AG08396 (cell line): ENCODE results near the gene TCTA.

Source experiments
- DNase-seq: peaks from one replicate; pipeline ENCODE4 v3.0.0; 2012; ENCODE audit warnings: low spot score, mixed read lengths

TCTA gene

DNA sequence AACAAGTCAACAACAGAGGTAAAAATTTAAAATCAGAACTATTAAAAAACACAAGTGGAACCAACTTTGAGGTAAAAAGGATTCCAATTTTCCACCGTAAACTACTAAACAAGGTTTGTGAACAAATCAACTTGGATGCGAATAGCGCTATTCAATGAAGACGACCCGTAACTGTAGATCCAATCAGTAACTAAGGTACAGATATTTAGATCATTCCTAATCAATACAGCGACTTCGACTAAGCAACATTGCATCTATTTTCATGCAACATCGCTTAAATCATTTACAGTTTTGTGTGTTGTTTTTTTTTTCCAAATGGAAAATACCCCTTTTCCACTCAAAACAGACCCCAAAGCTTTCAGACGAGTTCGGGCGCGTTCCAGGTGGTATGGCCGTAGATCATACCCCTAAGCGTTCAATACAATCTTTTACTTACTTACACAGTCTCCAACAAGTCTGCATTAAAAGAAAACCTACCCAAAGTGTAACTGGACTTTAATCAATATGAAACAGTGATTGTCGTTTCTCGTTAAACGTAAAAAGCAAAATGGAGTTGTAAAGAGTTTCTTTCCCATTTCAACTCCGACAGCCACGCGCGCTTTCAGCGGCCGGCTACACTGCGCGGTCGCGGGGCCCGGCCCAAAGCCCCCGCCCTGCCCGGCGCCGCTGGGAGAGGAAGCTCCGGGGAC is 1.2 kb upstream of the TCTA start:
- DNase-seq: no peak

GRCh38 chr3:49411535-49411967 is 672 bp upstream of the TCTA start:
- peak; percentile 36 for DNase-seq

DNA sequence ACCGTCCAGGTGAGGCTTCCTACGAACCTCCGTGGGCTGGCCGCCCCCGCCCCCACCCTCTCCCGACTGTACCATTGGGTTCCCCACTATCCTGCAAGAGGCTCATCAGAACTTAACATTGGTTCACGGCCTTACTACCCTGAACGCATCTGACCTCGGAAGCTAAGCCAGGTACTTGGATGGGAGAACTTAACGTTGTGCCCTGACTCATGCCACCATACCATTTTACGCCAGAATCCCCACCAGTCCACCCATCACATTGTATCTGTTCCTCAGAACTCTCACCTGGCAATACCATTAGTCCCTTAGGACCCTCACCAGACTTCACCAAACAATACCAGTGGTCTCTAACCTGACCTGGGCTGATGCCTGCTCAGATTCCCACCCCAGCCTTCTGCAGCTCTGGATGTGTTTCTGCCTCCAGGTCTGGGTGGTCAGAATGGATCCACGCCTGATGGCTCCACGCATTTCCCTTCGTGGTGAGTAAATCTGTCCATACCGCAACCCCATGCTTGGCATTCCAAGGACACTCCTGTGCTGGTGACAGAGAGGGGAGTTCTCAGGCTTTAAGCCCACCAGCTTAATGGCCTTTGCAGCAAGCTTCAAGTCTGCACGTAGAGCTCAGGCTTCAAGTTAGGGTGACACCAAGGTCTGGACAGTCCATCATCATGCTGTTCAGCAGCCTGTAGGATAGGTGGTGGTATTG is 562 bp downstream of the TCTA start:
- DNase-seq: no peak

DNA sequence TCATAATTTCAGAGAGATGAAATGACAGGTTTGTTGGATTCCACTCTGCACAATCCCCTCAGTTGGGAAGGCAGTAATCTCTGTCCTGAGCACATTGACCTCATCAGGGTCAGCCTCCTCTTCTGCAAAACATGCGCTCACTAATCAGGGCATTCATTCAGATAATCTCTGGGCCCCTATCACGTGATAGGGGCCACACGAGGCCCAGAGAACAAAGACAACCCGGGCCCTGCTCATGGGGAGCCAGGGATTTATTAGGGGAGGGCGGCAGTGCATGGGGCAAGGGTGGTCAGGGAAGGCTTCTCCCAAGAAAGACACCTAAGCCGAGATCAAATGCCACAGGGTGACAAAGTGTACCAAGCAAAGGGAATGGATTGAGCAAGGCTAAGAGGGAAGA is 1.1 kb downstream of the TCTA start:
- no peak for DNase-seq

DNA sequence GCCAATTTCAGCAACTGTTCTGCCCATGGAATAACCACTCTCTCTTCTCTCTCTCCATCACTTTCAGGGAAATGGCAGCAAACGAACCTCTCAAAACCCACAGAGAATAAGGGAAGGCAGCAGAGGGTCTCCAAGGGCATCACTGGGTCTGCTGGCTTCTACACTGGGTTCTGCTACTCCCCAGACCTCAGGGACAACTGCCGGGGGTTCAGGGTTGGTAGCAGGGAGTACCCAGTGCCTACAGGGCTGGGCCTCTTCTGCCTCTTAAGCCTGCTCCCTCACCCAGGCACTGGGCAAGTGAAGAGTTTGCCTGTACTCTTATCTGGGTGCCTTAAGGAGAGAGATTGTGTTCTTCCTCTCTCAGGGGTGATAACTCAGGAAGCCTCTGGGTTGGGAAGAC is 2.5 kb downstream of the TCTA start:
- DNase-seq: no peak

DNA sequence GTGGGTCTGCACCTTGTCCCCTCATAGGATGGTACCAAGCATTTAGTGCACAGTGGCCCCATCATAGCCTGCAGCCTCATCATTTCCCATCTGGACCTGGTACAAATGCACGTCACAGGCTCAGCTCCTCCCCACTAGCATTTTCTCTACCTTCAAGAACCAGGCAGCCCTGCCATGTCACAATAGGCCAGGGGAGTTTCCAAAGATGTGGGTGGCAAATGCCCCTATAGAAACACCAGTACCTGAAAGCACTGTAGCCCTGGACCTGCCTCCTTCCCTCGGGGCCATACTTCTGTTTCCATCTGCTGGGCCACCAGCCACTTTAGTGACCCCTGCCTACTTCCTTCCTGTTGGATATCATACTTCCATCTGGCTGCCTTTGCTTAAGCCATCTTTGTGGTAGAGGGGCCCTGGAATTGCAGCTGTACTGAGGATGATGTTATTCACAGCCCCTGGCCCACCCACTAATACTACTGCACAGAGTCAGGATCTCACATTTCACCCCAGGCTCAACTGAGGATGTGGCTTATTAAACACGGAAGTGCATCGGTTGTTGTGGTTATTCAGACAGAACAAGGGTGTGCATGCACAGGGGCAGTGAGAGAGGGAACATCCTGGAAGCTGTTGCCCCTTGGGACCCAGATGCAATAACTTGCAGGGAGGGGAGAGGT is 3.8 kb downstream of the TCTA start:
- no peak for DNase-seq

GRCh38 chr3:49416867-49417266 is 4.6 kb downstream of the TCTA start:
- no peak for DNase-seq

DNA sequence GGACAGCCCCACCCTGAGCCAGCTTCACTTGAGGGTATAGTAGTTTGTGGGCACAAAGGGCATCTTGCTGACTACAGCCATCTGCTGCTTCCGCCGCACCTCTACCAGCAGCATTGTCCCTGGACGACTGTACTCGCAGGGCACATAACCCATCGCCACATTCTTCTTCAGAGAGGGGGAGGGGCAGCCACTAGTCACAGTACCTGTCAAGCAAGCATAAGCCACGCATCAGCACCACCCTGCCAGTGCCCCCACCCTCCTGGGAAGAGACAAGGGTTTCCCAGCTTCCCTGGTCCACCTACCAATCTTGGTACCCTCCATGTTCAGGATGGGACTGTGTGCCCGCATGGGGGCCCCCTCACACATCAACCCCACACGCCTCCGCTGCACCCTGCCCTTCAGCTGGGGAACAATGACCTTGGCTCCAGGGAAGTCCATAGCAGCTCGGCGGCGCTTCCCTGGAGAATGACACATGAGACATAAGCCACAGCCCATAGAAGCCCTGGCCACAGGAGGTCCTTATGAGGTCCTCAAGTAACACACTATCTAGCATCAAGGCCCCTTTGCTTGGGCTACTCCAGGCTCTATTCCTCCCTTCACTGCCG is 5.4 kb downstream of the TCTA start:
- no peak for DNase-seq

DNA sequence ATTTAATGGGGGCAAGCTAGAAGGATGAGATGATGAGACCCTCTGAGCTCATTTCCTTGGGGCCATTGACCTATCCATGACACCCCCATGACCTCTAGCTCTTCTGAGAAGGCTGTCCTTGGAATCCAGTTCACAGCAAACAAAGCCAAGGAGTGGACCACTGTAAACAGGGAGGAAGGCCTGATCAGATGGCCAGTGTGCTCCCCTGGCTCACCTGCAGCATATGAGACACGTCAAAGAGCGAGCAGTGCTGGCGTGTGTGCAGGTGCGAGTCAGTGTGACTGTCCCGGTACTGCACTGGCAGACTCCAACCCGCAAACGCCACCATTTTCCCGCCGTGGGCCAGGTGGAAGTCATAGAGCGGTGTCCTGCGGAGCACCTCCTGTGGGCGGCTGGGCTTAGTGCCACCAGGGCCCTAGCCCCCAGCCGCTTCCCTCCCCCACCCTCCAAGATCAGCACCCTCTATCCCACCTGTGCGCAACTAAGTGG is 9.7 kb downstream of the TCTA start:
- DNase-seq: no peak

GRCh38 chr3:49422379-49423248 is 10.4 kb downstream of the TCTA start, which contains the start of gene AMT:
TSS of gene AMT (minus strand) at chr3:49422473. CDS start at chr3:49422450, 23 bp downstream.
- DNase-seq: peak; percentile 26

GRCh38 chr3:49424816-49425215 is 12.6 kb downstream of the TCTA start:
- no peak for DNase-seq

DNA sequence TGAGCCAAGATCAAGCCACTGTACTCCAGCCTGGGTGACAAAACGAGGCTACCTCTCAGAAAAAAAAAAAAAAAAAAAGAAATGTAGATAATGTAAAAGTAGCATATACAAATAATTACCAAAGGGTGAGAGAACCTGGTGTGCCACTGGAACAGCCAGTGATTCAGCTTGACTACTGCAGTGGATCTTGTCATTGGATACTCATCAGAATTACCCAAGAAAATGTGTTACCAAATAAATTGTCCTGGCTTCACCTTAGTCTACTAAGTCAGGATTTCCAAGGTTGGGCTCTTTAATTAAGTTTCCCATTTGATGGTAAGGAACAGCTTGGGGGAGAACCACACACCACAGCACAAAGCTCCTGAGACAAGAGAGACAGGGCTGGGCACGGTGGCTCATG is 15.4 kb downstream of the TCTA start:
- DNase-seq: peak; percentile 0

GRCh38 chr3:49428752-49429080 is 16.5 kb downstream of the TCTA start:
- DNase-seq: no peak

GRCh38 chr3:49434731-49435130 is 22.5 kb downstream of the TCTA start:
- no peak for DNase-seq

- DNase-seq: no peak
These were observed 33.2 kb downstream of the TCTA start for GRCh38 chr3:49445391-49445790.

DNA sequence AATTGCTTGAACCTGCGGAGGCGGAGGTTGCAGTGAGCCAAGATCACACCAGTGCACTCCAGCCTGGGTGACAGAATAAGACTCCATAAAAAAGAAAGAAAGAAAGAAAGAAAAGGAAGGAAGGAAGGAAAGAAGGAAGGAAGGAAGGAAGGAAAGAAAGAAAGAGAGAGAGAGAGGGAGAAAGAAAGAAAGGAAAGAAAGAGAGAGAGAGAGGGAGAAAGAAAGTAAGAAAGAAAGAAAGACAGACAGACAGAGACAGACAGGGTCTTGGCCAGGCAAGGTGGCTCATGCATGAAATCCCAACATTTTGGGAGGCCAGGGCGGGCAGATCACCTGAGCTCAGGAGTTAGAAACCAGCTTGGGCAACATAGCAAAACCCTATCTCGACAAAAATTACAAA is 41.4 kb downstream of the TCTA start:
- no peak for DNase-seq

GRCh38 chr3:49454458-49454857 is 42.2 kb downstream of the TCTA start:
- no peak for DNase-seq

- DNase-seq: peak; percentile 3
These were observed 42.9 kb downstream of the TCTA start for GRCh38 chr3:49454898-49455681.

DNA sequence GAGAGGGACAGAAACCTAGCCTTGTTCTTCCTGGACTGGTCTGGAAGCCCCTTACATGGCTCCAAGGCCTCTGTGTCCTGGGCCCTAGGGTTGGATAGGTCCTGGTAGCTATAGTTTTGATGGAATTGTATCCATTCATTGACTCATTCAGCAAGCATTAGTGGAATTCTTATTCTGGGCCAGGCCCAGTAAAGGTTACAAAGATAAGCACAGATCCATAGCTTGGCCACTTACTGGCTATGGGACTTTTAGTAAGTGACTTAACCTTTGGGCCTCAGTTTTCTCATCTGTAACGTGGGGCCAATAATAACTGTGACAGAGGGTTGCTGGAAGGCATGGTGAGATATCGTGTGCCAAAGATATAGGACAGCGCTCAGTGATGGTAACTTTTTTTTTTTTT is 44.2 kb downstream of the TCTA start:
- DNase-seq: peak; percentile 26

- no peak for DNase-seq
These were observed 48.1 kb downstream of the TCTA start for GRCh38 chr3:49460188-49460890.
